NK-92 treated with Interleukin-12 subunit alpha and Interleukin-12 subunit beta, amount 100 ng/mL, for 24 hours (cell line): ENCODE measurements around the gene POLK.
"Not testable (repeated sequence)": the region's sequence is repeated elsewhere in the genome, so short reads cannot be mapped to it uniquely, and the experiment has no call there.

Source experiments
- DNase-seq: peaks from one replicate; lab custom pipeline; 2025; lab: John Stamatoyannopoulos, UW

Gene POLK

DNA sequence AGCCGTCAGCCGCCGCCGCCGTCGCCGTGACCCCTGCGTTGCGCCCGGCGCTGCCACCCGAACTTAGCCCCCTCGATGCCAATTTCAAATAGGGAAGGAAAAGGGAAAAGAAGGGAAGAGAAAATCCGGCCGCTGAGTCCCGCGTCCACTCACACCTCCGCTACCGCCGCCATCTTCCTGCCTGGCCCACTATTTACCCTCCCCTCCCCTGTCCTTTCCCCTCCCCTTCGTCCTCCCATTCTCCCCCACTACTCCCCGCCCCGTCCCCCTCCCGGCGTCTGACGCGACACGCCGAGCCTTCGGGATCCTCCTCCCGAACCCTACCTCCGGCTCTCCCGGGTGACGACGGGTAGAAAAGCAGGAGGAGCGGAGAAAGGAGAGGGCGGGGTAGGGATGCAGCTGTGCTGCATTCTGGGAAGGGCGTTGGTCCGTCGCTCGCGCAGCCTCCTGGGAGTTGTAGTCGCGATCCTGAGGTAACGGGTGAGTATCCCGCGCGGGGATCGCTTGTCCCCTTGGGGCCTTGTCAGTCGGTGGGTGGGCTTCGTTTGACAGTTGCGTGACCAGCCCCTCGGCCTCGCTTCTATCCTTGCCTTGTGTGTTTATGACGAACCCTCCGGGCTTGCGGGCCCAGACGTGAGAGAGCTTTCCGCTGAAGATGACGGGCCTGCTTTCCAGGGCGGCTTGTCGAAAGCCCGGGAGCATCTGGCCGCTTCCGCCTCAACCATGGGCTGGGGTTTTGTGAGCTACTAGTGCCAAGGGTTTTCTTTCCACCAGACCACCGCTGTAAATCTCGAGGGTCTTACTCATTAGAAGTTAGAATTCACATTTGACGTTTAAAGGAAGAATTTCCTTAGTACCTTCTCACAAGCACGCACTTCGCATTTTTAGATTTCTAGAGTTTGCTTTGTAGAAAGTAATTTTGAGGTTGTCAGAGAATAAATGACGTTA lies at the start of gene POLK, which contains the start of gene CERT1:
TSS of gene POLK (plus strand) at position 457 of the 948 bp plus-strand sequence.
TSS of gene CERT1 (minus strand) at position 195 of the 948 bp plus-strand sequence. CDS start 422 bp downstream, outside the sequence.
- peak; percentile 96 for DNase-seq

DNA sequence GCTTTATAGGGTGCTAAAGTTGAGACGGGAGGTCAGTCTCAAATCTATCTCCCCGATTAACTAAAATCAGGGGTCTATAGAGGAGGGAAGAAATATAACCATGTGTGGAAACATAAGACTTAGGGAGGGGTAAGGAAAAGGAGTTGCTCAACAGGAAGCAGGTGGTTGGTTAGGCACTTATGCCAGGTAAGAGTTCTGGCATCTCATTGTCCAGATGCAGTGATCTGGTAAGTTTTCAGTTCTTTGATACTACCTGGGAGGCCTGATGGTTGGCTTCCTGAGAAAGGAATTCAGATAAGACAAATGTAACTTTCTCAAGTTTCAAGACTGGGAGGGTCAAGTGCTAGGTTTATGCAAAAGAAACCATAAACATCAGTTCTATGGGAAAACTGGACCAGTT lies 48.0 kb upstream of the POLK start:
- DNase-seq, result no peak

DNA sequence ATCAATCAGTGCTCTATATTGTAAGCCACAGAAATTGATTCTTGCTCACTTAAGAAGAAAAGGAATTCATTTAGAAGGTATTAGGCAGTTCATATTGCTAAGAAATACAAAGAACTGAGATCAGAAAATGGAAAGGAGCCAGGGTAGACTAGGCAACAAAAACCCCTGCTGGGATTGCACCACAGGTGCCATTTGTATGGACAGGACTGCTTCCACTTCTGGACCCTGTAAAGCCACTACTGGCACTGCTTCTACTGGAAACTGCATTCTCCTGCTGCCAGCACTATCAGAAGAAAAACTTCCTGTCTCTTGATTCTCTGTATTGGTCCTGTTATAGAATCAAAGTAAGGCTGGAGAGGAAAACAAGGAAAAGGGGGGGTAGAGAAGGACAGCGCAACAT lies 46.2 kb upstream of the POLK start:
- no peak for DNase-seq

DNA sequence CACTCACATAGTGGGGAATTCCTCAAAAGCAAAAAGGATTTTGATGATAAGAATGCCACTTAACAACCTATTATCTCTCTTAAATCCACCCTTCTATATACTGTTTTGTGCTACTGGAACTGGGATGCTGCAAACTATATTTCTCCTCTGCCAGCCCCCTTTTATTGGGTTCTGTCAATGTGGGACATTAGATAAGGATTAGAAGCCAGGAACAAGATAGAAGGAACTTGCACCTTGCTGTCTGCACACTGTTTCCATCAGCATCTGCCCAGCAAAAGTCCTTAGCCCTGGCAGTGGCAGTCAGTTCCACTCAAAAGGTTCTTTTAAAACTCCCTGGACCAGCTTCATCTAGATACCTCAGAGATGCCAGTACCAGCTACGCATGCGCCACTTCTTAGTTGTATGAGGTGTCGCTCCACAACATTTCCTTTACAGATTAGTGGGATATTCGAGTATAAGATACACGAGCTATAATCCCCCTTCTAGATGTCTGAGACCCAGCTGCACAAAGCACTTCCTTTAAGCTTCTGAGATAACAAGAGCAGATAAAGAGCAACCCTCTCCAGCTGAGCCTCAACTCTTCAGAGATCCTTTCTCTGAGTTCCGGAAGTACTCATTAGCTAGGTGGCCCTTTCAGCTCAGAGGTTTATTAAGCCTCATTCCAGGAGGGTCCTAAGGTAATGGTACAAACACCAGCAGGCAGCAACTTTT lies 45.5 kb upstream of the POLK start:
- no peak for DNase-seq

DNA sequence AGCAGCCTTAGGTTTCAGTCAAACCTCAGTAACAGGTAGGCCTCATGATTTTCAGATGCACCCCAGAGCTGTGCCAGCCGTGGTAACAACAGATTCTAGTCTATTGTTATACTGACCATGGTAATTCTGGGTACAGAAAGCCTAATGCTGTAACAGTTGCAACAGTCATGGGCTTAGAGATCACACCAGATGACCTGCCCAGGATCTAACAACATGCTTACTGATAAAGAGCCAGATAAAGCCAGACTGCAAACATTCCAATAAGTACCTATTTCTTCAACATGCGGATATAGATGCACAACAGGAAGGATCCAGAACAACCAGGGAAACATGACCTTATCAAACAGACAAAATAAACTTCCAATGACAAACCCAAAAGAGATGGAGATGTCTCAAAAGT lies 43.1 kb upstream of the POLK start:
- DNase-seq, result no peak

- no peak for DNase-seq
These were observed 42.7 kb upstream of the POLK start for GRCh38 chr5:75469017-75469416.

DNA sequence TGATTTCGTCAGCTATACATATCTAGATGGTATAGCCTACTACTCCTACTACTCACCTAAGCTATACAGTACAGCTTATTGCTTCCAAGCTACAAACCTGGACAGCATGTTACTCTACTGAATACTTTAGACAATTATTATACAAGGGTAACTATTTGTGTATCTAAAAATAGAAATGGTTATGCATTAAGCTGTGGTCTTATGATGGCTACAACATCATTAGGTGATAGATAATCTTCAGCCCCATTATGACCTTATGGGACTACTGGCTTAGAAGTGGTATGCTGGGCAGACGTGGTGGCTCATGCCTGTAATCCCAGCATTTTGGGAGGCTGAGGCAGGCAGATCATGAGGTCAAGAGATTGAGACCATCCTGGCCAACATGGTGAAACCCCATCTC lies 40.5 kb upstream of the POLK start:
- DNase-seq, result no peak

- no peak for DNase-seq
These were observed 38.7 kb upstream of the POLK start for GRCh38 chr5:75472973-75473372.

- DNase-seq, result no peak
These were observed 38.2 kb upstream of the POLK start for GRCh38 chr5:75473463-75473862.

- DNase-seq, result no peak
These were observed 36.3 kb upstream of the POLK start for GRCh38 chr5:75475364-75475763.

DNA sequence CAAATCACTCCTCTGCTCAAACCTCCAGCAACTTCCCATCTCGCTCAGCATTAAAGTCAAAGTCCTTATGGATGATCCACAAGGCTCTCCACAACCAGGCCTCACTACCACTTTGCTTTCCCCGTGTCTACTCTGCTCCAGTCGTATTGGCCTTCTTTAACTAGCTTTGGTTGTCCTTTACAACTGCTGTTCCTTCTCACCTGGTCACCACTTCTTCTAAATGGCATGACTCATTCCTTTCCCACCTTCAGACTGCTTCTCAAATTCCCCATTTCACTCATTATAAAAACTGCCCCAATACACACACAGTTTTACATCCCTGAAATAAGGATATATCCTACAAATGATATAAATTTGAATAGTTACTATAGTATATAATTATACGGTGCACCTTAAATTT lies 30.7 kb upstream of the POLK start:
- DNase-seq, result no peak

GRCh38 chr5:75482482-75482881 lies 29.2 kb upstream of the POLK start:
- no peak for DNase-seq

DNA sequence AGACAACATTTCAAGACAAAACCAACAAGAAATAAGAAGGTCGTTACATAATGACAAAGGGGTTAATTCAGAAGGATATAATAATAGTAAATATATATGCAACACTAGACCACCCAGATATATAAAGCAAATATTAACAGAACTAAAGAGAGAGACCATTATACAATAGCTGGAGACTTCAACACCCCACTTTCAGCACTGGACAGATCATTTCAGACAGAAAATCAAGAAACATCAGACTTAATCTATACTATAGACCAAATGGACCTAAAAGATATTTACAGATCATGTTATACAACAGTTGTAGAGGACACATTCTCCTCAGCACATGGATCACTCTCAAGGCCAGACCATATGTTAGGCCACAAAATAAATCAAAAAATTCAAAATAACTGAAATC lies 27.1 kb upstream of the POLK start:
- no peak for DNase-seq

DNA sequence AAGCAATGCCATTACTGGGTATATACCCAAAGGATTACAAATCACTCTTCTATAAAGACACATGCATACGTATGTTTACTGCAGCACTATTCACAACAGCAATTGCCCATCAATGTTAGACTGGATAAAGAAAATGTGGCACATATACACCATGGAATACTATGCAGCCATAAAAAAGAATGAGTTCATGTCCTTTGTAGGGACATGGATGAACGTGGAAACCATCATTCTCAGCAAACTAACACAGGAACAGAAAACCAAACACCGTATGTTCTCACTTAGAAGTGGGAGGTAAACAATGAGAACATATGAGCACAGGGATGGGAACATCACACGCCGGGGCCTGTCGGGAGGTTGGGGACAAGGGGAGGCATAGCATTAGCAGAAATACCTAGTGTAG lies 21.8 kb upstream of the POLK start:
- not testable (repeated sequence) for DNase-seq

GRCh38 chr5:75491621-75492020 lies 20.1 kb upstream of the POLK start:
- DNase-seq, result no peak

GRCh38 chr5:75496026-75496425 lies 15.7 kb upstream of the POLK start:
- no peak for DNase-seq

GRCh38 chr5:75498208-75498777 lies 13.4 kb upstream of the POLK start:
- DNase-seq, result no peak

GRCh38 chr5:75498875-75499274 lies 12.8 kb upstream of the POLK start:
- not testable (repeated sequence) for DNase-seq

GRCh38 chr5:75505112-75505511 lies 6.6 kb upstream of the POLK start:
- not testable (repeated sequence) for DNase-seq

DNA sequence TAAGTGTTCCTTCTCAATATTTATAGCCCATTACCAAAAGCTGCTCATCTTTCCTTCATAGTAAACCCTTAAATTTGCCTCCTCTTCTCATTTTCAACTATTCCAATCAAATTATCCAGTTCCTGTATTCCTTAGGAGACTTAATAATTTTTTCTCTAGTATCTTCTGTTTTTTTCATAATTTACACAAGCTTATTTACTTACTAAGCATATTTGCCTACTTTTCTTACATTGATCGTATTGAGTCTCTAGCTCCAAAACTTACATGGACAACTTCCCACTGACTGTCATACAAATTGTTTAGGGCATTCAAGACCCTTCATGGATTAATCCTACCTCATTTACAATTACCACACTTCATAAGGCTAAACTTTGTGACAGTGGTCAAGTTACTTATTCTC lies 3.9 kb upstream of the POLK start:
- no peak for DNase-seq

- DNase-seq, result no peak
These were observed 2.1 kb upstream of the POLK start for GRCh38 chr5:75509546-75509945.

DNA sequence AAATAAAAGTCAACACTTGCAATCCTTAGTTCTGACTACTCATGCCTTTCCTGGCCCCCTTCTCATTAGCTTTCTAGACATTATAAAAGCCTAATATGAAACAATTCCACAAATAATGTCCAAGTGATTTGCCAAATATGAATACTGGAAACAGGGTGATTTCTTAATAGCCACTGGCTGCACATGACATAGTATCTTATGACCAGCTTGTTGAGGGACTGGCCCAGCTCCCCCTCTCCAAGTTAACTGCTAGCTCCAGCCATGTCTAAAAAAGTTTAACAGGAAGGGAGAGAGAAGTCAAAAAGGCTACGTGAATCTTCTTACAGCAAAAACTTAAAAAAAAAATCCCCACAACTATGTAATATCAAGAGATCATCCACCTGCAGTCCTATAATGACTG lies 1.7 kb upstream of the POLK start:
- DNase-seq, result no peak

- peak; percentile 55 for DNase-seq
These were observed 1.3 kb upstream of the POLK start for GRCh38 chr5:75510417-75510835.
